ENCODE data around the gene CD9. TPM values are rescaled to one million over a fixed set of nuclear protein-coding genes. Genes with fewer than 3 reads are reported as not detected.
"Not testable (repeated sequence)": the region's sequence is repeated elsewhere in the genome, so short reads cannot be mapped to it uniquely, and the experiment has no call there.

CD9 gene
- total RNA-seq, result 1 to 10 TPM; 3.1 to 3.3 TPM

GRCh38 chr12:6200256-6201212, at the start of gene CD9:
Gene CD9 (plus strand): TSS chr12:6200400. CDS start chr12:6200500, 100 bp downstream.
- Mint-ChIP-seq H3K27me3 (ENCODE audit: low read depth) (peaks cover 32% of the 10 kb centered on the region), H3K4me1 (ENCODE audit: low read depth) (peaks cover 5% of the 10 kb centered on the region), H3K9me3 (no peaks in the 10 kb centered on the region), H3K4me3 (peak within 1 kb of the TSS; percentile 52), H3K27ac (no peak within 1 kb of the TSS), H3K36me3 (ENCODE audit: low read depth) (no peaks in the 10 kb centered on the region)
- intact Hi-C loops (cut with micrococcal nuclease), result no loop called here
- peak; percentile 29 for DNase-seq
- CTCF ChIA-PET, result interaction anchor here (0.9 to 2.4 kb wide), 6 partner anchors 13 to 86 kb away, joined by 4 to 17 read pairs (median 6); no protein-coding TSS in a partner anchor

DNA sequence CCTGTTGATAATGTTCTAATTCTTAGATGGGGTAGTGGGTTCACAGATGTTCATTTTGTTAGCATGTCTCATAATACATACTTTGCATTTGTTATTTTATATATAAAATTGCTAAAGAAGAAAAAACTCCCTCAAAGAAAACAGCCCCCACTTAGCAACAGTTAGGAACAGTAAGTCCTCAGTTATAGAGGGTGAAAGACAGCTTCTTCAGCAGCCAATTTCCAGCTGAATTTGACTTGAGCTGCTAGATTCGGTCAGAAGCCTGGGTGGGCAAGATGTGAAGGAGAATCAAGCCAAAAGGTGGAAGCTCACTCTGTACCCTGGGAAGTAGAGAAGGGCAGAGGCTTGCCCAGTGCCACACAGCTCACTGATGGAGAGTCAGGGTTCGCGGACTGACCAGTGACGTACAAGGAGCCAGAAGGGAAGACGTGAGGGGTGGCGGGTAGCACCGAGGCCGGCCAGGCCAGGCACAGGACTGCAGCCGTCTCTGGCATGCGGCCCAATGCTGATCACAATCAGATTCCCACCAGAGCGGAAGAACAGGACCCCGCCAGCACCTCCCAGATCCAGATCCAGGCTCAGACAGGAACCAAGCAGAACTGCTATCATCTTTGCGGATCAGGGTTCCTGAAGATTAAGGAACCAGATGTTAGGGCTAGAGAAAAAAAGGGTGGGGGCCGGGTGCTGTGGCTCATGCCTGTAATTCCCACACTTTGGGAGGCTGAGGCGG, 45.3 kb upstream of the CD9 start:
- no peaks in the 10 kb centered on the region for H3K9me3 Mint-ChIP-seq
- no peak for DNase-seq
- peaks cover 4% of the 10 kb centered on the region for H3K4me1 Mint-ChIP-seq (ENCODE audit: low read depth)
- no peaks in the 10 kb centered on the region for H3K27me3 Mint-ChIP-seq (ENCODE audit: low read depth)
- no peaks in the 10 kb centered on the region for H3K36me3 Mint-ChIP-seq (ENCODE audit: low read depth)
- no peak overlapping the region for H3K4me3 Mint-ChIP-seq
- CTCF ChIA-PET, result interaction anchor here (0.6 kb wide), 1 partner anchor 15 kb away, joined by 3 read pairs; no protein-coding TSS in a partner anchor
- intact Hi-C loops (cut with micrococcal nuclease), result no loop called here
- H3K27ac Mint-ChIP-seq, result no peak overlapping the region

GRCh38 chr12:6157482-6157881, 42.7 kb upstream of the CD9 start:
- Mint-ChIP-seq H3K4me3 (no peak overlapping the region), H3K27me3 (ENCODE audit: low read depth) (no peaks in the 10 kb centered on the region)
- CTCF ChIA-PET, result no interaction called here

DNA sequence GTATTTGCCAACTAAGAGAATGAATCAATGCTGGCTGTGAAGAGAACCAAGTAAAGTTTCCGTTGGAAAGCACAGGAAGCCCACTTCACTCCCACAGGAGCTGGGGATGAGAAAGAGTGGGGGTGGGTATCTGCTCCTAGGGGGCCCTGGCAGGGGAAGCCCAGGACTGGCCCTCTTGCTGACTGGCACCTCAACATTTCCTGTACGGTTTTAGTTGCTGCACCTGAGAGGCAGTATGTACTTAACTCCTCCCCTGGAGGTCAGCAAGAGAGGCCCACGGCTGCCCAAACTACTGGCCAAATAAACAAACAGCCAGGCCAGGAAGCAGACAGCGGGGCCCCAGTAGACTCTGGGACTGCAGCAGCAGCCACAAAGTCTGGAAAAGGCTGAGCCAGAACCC, 41.9 kb upstream of the CD9 start:
- CTCF ChIA-PET, result interaction anchor here (0.6 kb wide), 1 partner anchor 120 kb away, joined by 3 read pairs; no protein-coding TSS in a partner anchor
- DNase-seq, result no peak
- no peaks in the 10 kb centered on the region for H3K27me3 Mint-ChIP-seq (ENCODE audit: low read depth)
- H3K4me1 Mint-ChIP-seq (ENCODE audit: low read depth), result peaks cover 4% of the 10 kb centered on the region
- no peak overlapping the region for H3K4me3 Mint-ChIP-seq
- no peak overlapping the region for H3K27ac Mint-ChIP-seq
- H3K9me3 Mint-ChIP-seq, result no peaks in the 10 kb centered on the region
- intact Hi-C loops (cut with micrococcal nuclease), result no loop called here
- H3K36me3 Mint-ChIP-seq (ENCODE audit: low read depth), result no peaks in the 10 kb centered on the region

More at GRCh38 chr12:6157482-6157881, 42.7 kb upstream of the CD9 start:
- no peaks in the 10 kb centered on the region for H3K36me3 Mint-ChIP-seq (ENCODE audit: low read depth)
- no peaks in the 10 kb centered on the region for H3K9me3 Mint-ChIP-seq
- DNase-seq, result no peak
- peaks cover 4% of the 10 kb centered on the region for H3K4me1 Mint-ChIP-seq (ENCODE audit: low read depth)
- no peak overlapping the region for H3K27ac Mint-ChIP-seq
- intact Hi-C loops (cut with micrococcal nuclease), result no loop called here

DNA sequence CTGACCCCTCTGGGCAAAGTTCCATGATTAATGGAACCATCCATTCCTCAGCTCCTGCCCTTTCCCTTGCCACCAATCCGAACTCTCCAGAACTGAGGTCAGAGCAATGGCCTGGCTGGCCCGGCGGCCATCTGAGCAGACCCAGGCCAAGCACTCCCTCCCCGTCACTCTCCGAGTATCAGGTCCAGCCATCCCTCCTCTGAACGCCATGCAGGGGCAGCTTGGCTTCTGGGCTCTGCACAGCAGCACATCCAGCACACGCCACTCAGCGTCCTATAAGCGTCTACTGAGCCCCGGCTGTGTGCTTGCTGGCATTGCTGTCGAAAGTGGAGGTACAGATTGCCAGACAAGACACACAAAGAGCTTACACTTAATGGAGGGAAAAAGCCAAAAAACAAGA, 41.5 kb upstream of the CD9 start:
- Mint-ChIP-seq H3K27ac (no peak overlapping the region), H3K27me3 (ENCODE audit: low read depth) (no peaks in the 10 kb centered on the region), H3K9me3 (no peaks in the 10 kb centered on the region), H3K36me3 (ENCODE audit: low read depth) (no peaks in the 10 kb centered on the region), H3K4me1 (ENCODE audit: low read depth) (peaks cover 4% of the 10 kb centered on the region), H3K4me3 (no peak overlapping the region)
- CTCF ChIA-PET, result interaction anchor here (0.6 kb wide), 1 partner anchor 121 kb away, joined by 3 read pairs; no protein-coding TSS in a partner anchor
- intact Hi-C loops (cut with micrococcal nuclease), result no loop called here
- DNase-seq, result no peak

GRCh38 chr12:6159166-6160011, 40.8 kb upstream of the CD9 start:
- H3K9me3 Mint-ChIP-seq; H3K4me3 Mint-ChIP-seq; H3K27me3 Mint-ChIP-seq (ENCODE audit: low read depth); intact Hi-C loops (cut with micrococcal nuclease); DNase-seq; H3K4me1 Mint-ChIP-seq (ENCODE audit: low read depth); H3K36me3 Mint-ChIP-seq (ENCODE audit: low read depth); H3K27ac Mint-ChIP-seq: not testable (repeated sequence)
- CTCF ChIA-PET, result interaction anchor here (0.6 to 1.0 kb wide), 2 partner anchors 36 to 121 kb away, joined by 3 read pairs; no protein-coding TSS in a partner anchor

GRCh38 chr12:6160049-6160649, 40.1 kb upstream of the CD9 start:
- H3K4me3 Mint-ChIP-seq; H3K27ac Mint-ChIP-seq; intact Hi-C loops (cut with micrococcal nuclease); DNase-seq; H3K4me1 Mint-ChIP-seq (ENCODE audit: low read depth); H3K27me3 Mint-ChIP-seq (ENCODE audit: low read depth); H3K9me3 Mint-ChIP-seq; H3K36me3 Mint-ChIP-seq (ENCODE audit: low read depth): not testable (repeated sequence)
- CTCF ChIA-PET, result interaction anchor here (1.0 kb wide), 1 partner anchor 36 kb away, joined by 3 read pairs; no protein-coding TSS in a partner anchor

- peaks cover 4% of the 10 kb centered on the region for H3K4me1 Mint-ChIP-seq (ENCODE audit: low read depth)
- no peak for DNase-seq
- H3K4me3 Mint-ChIP-seq, result no peak overlapping the region
- CTCF ChIA-PET, result interaction anchor here (0.6 to 1.2 kb wide), 2 partner anchors 117 to 173 kb away, joined by 3 read pairs; no protein-coding TSS in a partner anchor
- no peaks in the 10 kb centered on the region for H3K36me3 Mint-ChIP-seq (ENCODE audit: low read depth)
- H3K9me3 Mint-ChIP-seq, result no peaks in the 10 kb centered on the region
- H3K27ac Mint-ChIP-seq, result no peak overlapping the region
- no peaks in the 10 kb centered on the region for H3K27me3 Mint-ChIP-seq (ENCODE audit: low read depth)
- intact Hi-C loops (cut with micrococcal nuclease), result no loop called here
These were observed 38.9 kb upstream of the CD9 start for GRCh38 chr12:6161124-6161882.

GRCh38 chr12:6163416-6164060, 36.7 kb upstream of the CD9 start:
- intact Hi-C loops (cut with micrococcal nuclease), result no loop called here

DNA sequence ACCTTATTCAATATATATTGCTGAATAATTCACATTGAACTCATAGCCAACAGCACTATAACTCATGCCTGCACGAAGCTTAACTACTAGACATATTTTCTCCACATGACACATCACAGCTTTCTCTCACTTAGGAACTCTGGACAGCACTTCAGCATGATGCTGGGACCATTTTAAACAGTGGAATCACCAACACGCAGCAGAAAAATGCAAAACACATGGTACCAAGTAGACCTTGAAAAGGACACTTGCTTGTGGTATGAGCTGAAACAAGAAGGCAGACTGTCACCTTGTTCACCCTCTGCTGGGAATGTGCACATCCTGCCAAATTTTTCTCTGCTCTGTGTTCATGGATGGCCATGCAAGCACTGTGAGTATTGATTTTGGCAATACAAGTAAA, 34.8 kb upstream of the CD9 start:
- H3K36me3 Mint-ChIP-seq (ENCODE audit: low read depth), result no peaks in the 10 kb centered on the region
- no peak overlapping the region for H3K4me3 Mint-ChIP-seq
- intact Hi-C loops (cut with micrococcal nuclease), result no loop called here
- no peak overlapping the region for H3K27ac Mint-ChIP-seq
- no peak for DNase-seq
- CTCF ChIA-PET, result interaction anchor here (0.8 kb wide), 1 partner anchor 24 kb away, joined by 4 read pairs; no protein-coding TSS in a partner anchor
- no peaks in the 10 kb centered on the region for H3K27me3 Mint-ChIP-seq (ENCODE audit: low read depth)
- H3K4me1 Mint-ChIP-seq (ENCODE audit: low read depth), result peaks cover 30% of the 10 kb centered on the region
- no peaks in the 10 kb centered on the region for H3K9me3 Mint-ChIP-seq

More at GRCh38 chr12:6163416-6164060, 36.7 kb upstream of the CD9 start:
- Mint-ChIP-seq H3K9me3 (no peaks in the 10 kb centered on the region), H3K36me3 (ENCODE audit: low read depth) (no peaks in the 10 kb centered on the region), H3K27ac (no peak overlapping the region), H3K4me1 (ENCODE audit: low read depth) (peaks cover 22% of the 10 kb centered on the region), H3K27me3 (ENCODE audit: low read depth) (no peaks in the 10 kb centered on the region), H3K4me3 (no peak overlapping the region)
- DNase-seq, result no peak
- CTCF ChIA-PET, result interaction anchor here (0.6 kb wide), 2 partner anchors 122 to 206 kb away, joined by 3 read pairs; no protein-coding TSS in a partner anchor
